ENCODE measurements around the gene PARL. TPM values are rescaled to one million over a fixed set of nuclear protein-coding genes. Genes with fewer than 3 reads are reported as not detected.

PARL gene
- 33.6 and 34.8 TPM in 2 replicates for total RNA-seq

GRCh38 chr3:183884427-183885296 lies at the start of gene PARL:
TSS of gene PARL (minus strand) at chr3:183884880. CDS start at chr3:183884846, 34 bp downstream.

GRCh38 chr3:183825456-183826161 lies 59.1 kb downstream of the PARL start, which contains the start of gene MAP6D1:
TSS of gene MAP6D1 (minus strand) at chr3:183825577. CDS start at chr3:183825547, 30 bp downstream.

Other genes starting within 250 kb of the PARL start
- gene KLHL24, start 249.3 kb downstream of the PARL start, total RNA-seq, result 16.1 and 20.1 TPM in 2 replicates
- 22.5 and 24.5 TPM in 2 replicates for gene YEATS2, start 187.1 kb downstream of the PARL start, total RNA-seq
- 3.2 and 3.6 TPM in 2 replicates for gene MAP6D1, start 59.3 kb downstream of the PARL start, total RNA-seq
- 5.8 and 6.6 TPM in 2 replicates for gene ABCC5, start 133.0 kb upstream of the PARL start, total RNA-seq
- not detected in 2 replicates for gene HTR3D, start 146.9 kb upstream of the PARL start, total RNA-seq
- gene HTR3C, start 168.2 kb upstream of the PARL start, total RNA-seq, result not detected in 2 replicates
- gene HTR3E, start 212.2 kb upstream of the PARL start, total RNA-seq, result not detected in 2 replicates